Erythroblast (primary cell): ENCODE results near the gene ZSCAN2.
"Not testable (repeated sequence)": the region's sequence is repeated elsewhere in the genome, so short reads cannot be mapped to it uniquely, and the experiment has no call there.

Experiments used
- GATA1 ChIP-seq: IDR thresholded peaks from 2 replicates; pipeline ENCODE4 v1.6.1; 2011; ENCODE audit warnings: low read depth, mild to moderate bottlenecking, control low read depth, low read length, moderate library complexity
- POLR2A ChIP-seq: IDR thresholded peaks from 2 replicates; pipeline ENCODE4 v1.6.1; 2011; ENCODE audit warnings: mild to moderate bottlenecking, low read length

DNA sequence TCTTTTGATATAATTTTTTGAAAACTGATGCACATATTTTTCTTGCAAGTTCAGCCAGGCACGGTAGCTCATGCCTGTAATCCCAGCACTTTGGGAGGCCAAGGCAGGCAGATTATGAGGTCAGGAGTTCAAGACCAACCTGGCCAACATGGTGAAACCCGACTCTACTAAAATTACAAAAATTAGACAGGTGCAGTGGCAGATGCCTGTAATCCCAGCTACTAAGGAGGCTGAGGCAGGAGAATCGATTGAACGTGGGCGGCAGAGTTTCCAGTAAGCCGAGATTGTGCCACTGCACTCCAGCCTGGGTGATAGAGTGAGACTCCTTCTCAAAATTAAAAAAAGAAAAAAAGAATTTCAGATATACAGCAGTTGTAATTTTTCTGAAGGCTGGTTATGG, 32.8 kb upstream of the ZSCAN2 start:
- TF ChIP-seq POLR2A, GATA1: not testable (repeated sequence)
